Lung microvascular endothelial cell (primary cell): ENCODE measurements around the gene MPND. TPM values are rescaled to one million over a fixed set of nuclear protein-coding genes. Genes with fewer than 3 reads are reported as not detected.
"Not testable (repeated sequence)": the region's sequence is repeated elsewhere in the genome, so short reads cannot be mapped to it uniquely, and the experiment has no call there.

Experiments
- DNase-seq, 2 donors: peaks; one replicate each; pipeline versions ENCODE4 v3.0.0 to v3.0.0-alpha.2; 2010; ENCODE audit warnings: low read depth in 2 of 2
- total RNA-seq: library from RNA; depleted of rRNA; stranded (reverse); fragments of >200 nt; gene quantifications from 2 replicates; pipeline ENCODE4 v1.2.1, GENCODE V29; 2014

Gene MPND
- total RNA-seq, 1 donor from 2014 or later, result 7.7 TPM

GRCh38 chr19:4346020-4346383, 2.6 kb downstream of the MPND start:
- no peak for DNase-seq

DNA sequence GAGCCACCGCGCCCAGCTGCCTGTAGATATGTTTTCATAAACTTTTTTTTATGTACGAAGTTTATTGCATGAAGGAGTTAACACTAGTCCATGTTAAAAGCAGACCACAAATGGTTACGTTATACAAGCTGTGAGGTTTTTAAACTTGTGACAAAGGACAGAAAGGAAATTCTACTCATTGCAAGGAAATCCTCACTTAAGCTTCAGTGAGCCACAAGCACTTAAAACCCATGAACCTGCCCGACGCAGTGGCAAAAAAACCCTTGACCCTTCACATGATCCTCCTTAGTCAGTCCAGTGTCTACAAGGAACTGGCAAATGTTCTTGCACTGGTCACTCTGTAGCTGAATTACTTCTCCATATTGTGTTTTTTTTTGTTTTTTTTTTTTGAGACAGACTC, 4.2 kb downstream of the MPND start:
- no peak for DNase-seq

- DNase-seq, result not testable (repeated sequence)
These were observed 5.9 kb downstream of the MPND start for GRCh38 chr19:4349225-4349624.

GRCh38 chr19:4350111-4350510, 6.7 kb downstream of the MPND start:
- no peak for DNase-seq

GRCh38 chr19:4350726-4351125, 7.4 kb downstream of the MPND start:
- no peak for DNase-seq

DNA sequence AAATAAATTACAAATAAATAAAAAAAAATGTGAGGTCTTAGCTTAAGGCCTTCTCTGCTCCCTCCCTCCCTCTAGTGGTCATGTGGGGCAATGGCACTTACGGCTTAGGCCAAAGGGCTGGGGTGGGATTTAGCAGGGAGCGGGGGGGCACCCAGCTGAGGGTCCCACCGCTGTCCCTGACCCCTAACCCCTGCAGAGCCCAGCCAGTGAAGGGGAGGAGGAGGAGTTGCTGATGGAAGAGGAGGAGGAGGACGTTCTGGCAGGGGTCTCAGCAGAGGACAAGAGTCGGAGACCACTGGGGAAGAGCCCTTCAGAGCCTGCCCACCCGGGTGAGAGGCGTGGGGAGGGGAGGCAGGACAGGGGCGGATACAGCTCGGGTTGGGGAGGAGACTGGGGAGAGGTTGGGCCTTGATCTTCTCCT, 9.3 kb downstream of the MPND start:
- peak; percentile 77 to 83 for DNase-seq

DNA sequence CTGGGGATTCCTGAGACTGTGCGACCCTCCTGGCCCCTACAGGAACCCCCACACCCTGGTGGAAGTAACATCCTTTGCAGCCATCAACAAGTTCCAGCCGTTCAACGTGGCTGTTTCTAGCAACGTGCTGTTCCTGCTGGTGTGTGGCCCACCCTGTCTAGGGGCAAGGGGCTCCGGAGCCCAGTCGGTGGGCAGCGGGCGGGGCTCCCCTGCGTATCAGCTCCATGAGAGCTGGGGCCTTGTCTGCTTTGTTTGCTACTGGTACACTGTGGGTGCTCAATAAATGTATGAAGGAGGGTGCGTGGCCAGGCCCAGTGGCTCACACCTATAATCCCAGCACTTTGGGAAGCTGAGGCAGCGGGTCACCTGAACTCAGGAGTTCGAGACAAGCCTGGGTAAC, 10.9 kb downstream of the MPND start:
- DNase-seq, result no peak

DNA sequence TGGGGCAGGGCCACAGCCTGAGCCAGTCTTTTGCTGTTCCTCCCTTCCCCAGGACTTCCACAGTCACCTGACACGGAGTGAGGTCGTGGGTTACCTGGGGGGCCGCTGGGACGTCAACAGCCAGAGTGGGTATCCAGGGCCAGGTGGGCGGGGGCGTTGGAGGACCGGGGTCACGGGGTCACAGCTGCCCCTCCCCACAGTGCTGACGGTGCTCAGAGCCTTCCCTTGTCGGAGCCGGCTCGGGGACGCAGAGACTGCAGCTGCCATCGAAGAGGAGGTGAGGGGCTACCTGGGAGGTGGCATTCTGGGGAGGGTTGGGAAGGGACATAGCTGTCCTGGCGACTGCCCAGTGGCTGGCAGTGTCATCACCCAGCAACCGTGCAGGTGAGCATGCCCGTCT, 11.5 kb downstream of the MPND start:
- DNase-seq, result no peak

- no peak for DNase-seq
These were observed 13.9 kb downstream of the MPND start for GRCh38 chr19:4357095-4357797.

DNA sequence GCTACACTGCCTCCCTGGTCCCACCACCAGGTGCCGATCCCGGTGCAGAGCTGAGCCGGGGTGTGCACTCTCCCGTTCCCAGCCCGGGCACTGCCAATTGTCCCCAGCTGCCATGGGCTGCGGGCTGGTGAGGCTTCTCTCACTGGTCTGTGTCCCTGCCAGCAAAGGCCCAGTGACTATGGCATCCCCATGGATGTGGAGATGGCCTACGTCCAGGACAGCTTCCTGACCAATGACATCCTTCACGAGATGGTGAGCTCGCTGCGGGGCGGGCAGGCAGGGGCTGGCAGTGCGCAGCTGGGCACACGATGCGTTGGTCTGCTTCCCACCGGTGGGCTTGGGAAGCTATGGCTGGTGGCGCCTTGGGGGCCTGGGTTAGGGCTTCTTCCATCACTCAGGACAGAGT, 14.6 kb downstream of the MPND start:
- DNase-seq, result no peak

DNA sequence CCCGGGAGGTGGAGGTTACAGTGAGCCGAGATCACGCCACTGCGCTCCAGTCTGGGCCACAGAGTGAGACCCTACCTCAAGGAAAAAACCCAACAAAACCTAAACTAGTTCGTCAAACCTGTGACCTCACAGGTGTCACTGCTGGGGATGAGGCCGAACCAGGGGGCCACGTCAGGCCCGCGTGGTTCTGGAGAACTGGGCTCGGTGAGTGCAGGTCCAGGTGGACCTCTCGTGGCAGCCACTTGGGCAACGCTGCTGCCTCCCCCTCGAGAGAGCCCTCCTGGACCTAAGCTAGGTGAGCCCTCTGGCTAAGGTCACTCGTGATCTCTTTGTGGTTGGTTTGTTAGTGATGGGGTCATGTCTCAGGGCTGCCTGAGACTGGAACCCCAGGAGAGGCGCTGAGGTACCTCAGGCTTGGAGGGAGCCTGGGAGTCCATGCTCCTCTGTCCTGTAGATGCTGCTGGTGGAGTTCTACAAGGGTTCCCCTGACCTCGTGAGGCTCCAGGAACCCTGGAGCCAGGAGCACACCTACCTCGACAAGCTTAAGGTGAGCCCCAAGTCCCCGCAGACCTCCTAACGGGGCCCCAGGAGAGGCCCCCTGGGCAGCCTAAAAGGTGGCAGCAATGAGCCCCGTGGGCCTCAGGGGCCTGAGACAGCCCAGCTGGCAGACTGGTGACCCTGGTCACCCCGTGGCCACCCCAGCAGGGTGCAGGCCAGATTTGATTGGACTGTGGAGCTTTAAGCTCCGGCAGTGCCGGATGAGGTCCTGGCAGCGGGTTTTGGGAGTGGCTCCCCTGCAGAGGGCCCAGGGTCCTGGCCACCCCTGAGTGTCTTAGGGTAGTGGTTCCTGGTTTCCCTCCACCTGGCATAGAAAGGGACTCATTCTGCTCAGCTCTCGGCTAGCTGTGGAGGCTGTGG, 15.6 kb downstream of the MPND start:
- DNase-seq, result no peak

DNA sequence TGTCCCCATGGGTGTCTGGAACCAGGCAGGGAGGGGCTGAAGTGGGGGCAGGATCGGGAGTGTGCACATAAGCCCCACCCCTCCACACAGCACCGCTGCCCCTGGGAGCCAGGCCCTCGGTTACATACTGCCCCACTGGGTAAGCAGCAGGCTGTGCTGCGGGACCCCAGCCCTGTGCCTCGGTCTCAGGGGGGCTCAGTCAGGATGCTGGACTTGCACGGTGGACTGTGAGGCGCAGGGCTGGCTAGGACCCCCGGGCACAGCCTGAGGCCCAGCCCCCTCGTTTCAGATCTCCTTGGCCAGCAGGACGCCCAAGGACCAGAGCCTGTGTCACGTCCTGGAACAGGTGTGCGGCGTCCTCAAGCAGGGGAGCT, 16.3 kb downstream of the MPND start:
- no peak for DNase-seq

DNA sequence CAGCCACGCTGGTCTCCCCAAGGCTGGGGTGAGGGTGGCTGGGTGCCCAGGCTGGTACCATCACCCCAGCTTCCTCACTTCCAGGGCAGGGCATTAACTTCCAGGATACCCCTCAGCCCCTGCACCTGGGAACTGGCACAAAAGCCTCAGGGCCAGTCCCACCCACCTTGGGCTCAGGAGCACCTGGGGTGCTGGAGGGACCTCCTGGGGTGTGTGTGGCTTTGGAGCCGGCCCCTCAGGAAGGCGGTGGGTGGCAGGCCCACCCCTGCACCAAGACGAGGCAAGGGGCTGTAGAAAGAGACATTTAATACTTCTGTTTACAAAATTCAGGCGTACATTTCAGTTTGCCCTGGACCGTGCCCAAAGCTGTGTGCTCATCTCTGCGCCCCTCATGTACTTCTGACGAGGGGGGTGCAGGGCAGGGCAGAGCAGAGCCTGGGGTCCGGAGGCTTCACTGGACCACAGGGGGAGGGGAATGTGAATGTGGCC, 16.8 kb downstream of the MPND start:
- DNase-seq, result no peak

GRCh38 chr19:4360641-4361151, 17.3 kb downstream of the MPND start:
- no peak for DNase-seq

DNA sequence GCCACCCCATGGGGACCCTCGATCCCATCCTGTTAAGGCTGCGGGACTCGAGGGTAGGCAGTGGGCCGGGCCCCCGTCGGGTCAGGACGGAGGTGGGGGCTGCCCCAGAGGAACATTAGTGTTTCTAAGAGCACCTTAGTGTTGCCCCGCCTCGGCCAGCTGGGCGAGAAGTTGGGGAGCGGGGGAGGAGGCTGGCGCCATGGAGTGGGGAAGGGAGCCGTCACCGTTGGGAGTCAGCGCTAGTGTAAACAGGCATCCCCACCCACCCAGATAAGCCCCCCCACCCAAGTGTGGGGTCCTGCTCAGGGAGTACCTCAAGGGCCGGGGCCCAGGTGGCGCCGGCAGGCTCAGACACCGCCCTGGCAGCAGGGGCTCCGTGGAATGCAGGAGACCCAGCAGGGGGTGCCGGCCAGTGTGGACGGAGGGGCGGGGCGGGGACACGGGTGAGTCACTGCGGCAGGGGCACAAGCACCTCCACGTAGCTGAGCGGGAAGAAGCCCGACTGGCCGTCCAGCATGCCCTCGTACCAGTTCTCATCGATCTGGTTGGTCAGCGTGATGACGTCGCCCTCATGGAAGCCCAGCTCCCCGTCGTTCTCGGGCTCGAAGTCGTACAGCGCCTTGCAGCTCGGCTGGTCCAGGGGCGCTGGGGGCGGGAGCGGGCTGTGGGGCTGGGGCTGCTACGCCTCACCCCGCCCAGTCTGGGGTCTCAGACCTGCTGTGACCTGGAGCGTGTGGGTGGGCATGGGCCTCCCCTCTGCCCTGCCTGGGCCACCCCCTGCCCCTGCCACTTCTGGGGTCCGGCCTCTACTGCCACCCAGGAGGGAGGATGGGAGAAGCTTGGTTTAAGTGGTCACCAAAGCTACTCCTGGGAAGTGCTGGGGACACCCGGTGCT, 18.0 kb downstream of the MPND start:
- no peak for DNase-seq

DNA sequence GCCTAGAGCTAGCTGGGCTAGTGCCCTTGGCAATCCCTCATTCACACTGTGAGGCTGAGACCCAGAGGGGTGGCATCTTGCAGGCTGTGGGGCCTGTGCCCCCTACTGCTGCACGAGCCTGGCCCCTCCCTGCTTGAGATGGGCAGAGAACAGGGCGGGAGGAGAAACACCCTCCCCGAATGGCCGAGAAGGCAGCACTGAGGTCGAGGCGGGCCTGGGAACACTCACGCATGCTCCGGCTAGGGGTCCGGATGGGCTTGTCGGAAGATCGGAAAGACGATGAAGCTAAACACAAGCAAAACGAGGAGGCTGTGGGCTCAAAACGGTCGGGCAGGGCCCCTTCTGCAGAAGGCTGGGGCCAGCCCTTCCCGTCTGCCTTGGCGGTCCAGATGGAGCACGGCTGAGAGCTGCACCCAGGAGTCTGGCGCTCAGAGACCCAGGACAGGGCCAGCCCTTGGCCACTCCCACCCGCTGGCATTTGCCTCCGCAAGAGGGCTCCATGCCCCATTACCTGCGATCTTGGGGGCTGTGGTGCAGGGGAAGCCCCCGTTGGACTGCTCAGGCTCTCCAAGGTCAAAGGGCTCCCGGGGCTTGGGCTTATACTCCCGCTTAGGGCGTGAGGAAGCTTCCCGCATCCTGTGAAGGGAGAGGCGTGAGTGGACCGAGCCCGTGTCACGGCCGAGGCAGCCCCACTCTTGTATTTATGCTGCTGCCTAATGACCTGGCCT, 18.9 kb downstream of the MPND start:
- no peak for DNase-seq

GRCh38 chr19:4362831-4363545, 19.6 kb downstream of the MPND start:
- DNase-seq, result no peak

DNA sequence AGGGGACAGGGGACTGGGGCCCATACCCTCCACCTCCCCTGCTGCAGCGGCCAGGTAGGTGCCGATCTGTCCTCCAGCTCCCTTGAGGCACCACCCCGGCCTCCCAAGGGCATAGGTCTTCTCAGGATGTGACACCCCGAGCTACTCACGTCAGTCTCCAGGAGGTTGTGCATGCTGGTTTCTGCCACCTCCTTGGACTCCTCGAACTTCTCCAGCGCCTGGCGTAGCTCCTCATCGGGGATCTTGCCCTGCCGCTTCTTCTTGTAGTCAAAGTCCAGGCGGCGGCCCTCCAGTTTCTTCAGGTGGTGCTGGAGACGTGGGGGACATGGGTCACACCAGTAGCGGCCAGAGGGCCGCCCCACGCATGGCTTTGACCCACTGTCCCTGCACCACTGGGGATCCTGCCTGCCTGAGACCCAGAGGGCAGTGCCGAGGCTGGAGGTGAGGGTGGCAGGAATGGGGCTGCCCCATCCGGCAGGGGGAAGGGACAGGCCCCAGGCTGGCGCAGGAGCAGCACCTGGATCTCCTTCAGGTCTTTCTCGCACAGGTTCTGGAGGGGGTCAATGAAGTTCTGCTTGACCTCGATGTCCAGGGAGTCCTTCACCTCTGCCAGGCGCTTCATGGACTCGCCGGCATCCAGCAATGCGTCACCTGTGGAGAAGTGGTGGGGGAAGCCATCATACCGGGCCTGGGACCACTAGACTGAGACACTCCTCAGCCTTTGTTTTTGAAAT, 20.4 kb downstream of the MPND start:
- no peak for DNase-seq

GRCh38 chr19:4365341-4365740, 22.0 kb downstream of the MPND start:
- no peak for DNase-seq
